Non-pigmented ciliary epithelial cell (primary cell): Measurements from ENCODE around the gene HIGD1B.
"Not testable (repeated sequence)": the region's sequence is repeated elsewhere in the genome, so short reads cannot be mapped to it uniquely, and the experiment has no call there.

Experiments used
- DNase-seq: peaks from one replicate; pipeline ENCODE4 v3.0.0-alpha.2; 2010; ENCODE audit warnings: low read depth

The HIGD1B gene

DNA sequence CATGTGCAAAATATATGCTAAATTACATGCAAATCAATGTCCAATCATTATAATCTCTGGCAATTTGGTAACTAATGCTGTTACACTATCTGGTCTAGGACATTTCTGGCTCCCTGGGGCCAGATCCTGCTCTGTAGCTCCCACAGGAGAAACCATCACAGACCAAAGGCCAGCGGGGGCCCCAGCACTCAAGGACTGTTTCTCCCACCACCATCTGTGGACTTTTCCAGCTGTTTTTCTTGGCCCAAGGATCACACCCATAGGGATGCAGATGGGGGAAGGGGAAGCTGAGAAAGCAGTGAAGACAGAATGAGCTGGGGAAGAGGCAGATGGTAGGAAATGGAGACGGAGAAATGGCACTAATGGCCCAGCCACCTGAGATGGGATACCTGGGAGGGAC, at the start of gene HIGD1B:
TSS of gene HIGD1B (plus strand) at position 298 of the 400 bp plus-strand sequence. CDS start 270 bp downstream, outside the sequence.
- DNase-seq = no peak

DNA sequence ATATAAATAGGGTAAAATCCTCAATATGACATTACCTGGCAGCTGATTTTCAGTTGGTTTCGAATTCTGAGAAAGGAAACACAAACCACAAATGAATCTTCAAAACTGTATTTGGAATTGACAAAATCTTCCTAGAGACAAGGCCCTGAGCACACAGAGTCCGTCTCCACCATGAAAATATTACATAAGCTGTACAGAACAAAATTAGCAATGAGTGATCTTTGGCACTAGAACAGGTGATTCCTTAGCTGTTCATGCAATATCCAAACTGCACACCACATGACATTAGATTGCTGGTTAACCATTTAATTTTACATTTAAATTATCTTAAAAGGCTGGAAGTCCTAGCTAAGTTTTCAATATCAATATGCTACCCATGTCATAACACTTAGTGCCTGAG, 49.3 kb upstream of the HIGD1B start:
- no peak for DNase-seq

DNA sequence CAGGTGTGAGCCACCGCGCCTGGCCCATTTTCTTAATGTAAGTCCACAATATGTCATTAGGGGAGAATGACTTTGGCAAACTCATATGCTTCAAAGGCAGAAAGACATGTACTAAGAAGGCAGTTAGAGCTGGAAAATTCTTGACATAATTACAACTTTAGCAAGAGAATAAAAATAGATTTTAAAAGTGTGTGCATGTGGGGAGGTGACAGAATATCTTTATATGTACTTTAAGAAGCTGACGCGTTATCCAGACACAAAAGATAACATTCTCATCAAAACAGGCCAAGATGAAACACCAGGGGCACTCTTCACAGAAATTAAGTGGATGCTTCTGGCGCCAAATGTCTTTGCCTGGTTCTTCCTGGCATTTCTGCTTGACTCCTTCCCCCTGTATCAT, 45.8 kb upstream of the HIGD1B start:
- DNase-seq = no peak

DNA sequence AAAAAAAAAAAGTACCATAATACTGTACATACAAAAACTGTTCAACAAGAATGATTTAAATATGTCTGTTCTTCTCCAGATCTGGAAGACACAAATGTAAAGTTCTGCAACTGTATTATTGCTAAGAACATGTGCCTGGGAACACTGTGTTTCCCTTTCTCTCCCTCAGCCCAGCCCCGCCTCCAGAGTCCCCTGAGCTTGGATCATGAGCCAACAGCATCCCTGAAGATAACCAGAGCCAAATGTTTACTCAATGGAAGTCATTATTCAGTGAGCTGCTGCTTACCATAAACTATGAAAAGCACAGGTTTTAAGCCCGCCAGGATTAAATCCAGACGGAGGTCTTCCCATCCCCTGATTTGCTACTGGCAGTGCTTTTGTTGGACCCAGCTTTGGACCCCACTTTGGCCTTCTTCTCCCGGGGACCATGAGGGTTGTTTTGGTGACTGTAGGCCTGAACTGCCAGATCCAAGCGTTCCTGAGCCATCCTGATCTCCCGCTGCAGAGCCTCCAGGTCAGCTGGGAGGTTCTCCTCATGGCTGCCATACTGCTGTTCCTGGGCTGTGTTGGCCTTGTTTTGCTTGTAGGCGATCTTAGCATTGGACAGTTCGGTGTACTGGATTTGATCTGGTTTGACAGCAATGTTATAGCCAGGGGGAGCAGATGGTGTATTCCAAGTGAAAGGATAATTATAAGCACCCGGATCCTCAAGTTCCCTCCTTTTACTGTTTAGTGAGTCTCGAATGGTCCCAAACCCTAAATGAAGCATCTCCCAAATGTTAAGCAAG, 43.2 kb upstream of the HIGD1B start:
- no peak for DNase-seq

DNA sequence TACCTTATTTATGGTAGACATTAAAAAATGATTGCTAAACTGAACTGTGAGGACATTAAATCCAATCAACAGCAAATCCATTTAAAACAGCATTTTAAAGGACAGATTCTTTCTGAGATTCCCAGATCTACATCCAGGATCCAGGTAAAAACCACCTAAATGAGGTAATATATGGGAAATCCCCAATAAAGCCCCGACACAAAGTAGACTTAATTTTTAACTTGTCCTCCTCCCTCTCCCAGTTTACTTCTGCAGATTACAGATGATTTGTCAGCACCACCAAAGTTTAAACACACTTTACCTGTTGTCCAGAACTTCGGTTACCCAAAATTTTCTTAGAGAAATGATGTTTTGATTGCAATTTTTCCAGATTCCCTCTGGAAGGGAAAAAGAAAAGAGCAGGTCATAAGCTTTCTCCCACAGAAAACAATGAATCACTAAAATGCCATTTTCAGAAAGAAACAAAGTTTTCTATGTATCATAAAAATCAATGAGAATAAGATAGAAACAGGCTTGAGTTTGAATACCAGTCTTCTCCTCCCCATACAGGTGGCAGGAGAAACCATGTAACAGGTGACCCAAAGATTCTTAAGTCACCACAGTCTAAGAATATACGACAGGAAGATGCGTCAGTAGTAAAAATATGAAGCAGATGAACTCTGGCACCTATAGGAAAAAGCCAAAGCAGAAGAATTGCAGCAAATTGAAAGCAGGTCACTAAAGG, 40.4 kb upstream of the HIGD1B start:
- no peak for DNase-seq

DNA sequence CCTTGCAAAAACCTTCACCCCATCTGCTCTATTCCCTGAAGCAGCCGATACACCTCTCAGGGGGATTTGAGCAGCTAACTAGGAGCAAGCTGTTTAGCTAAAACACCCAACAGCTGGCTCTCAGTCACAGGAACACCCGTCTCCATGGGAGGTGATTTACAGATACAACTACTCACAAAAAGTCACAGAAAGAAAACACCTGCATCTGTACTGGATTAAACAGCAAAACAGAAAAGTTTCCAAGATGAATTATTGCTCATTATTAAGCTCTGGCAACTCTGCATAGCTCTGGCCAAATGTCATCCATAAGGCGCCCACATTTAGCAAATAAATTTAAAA, 39.9 kb upstream of the HIGD1B start:
- no peak for DNase-seq

DNA sequence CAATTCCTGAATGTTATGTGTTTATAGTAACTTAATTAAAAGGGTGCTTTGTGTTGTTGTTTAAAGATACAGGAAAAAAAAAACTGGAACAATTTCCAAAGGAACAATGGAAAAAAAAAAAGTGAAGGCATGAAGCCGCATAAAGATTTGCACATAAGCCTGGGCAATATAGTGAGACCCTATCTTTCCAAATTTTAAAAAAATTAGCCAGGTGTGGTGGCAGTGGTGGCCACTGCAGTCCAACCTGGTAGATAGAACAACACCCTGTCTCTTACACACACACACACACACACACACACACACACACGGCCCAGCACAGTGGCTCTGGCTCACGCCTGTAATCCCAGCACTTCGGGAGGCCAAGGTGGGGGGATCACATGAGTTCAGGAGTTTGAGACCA, 39.5 kb upstream of the HIGD1B start:
- DNase-seq = no peak

DNA sequence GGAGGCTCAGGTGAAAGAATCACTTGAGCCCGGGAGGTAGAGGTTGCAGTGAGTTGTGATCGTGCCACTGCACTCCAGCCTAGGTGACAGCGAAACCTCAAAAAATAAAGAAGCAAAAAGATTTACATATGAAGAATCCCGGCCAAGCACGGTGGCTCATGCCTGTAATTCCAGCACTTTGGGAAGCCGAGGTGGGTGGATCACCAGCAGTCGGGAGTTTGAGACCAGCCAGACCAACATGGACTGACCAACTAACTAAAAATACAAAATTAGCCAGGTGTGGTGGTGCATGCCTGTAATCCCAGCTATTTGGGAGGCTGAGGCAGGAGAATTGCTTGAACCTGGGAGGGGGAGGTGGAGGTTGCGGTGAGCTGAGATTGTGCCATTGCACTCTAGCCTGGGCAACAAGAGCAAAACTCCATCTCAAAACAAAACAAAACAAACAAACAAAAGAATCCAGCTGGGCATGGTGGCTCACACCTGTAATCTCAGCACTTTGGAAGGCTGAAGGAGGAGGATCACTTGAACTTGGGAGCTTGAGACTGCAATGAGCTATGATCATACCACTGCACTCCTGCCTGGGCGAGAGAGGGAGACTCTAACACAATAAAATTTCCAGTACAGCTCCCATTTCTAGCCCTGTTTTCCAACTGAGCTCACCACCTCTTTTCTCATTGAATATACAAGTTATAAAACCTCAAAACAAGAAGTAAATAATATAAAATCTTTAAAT, 38.9 kb upstream of the HIGD1B start:
- not testable (repeated sequence) for DNase-seq

DNA sequence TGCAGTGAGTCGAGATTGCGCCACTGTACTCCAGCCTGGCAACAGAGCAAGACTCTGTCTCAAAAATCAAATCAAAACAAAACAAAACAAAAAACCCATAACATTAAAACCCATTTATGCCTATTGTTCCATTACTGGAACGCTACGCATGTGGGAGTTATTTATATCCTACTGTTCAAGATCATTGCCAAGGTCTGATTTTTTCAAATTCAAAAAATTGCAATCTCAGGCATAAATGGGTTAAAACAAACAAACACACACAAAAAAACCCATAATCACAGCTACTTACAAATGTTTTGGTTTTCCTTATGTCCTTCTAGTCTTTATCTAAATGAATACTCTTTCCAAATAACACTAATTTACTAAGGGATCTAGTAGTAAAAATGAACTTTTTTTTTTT, 35.4 kb upstream of the HIGD1B start:
- no peak for DNase-seq

DNA sequence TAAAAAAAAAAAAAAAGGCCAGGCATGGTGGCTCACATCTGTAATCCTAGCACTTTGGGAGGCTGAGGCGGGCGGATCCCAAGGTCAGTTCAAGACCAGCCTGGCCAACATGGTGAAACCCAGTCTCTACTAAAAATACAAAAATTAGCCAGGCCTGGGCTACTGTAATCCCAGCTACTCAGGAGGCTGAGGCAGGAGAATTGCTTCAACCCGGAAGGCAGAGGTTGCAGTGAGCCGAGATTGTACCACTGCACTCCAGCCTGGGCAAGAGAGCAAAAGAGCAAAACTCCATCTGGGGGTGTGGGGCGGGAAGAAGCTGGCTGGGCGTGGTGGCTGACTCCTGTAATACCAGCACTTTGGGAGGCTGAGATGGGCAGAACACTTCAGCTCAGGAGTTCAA, 29.2 kb upstream of the HIGD1B start:
- DNase-seq = not testable (repeated sequence)

DNA sequence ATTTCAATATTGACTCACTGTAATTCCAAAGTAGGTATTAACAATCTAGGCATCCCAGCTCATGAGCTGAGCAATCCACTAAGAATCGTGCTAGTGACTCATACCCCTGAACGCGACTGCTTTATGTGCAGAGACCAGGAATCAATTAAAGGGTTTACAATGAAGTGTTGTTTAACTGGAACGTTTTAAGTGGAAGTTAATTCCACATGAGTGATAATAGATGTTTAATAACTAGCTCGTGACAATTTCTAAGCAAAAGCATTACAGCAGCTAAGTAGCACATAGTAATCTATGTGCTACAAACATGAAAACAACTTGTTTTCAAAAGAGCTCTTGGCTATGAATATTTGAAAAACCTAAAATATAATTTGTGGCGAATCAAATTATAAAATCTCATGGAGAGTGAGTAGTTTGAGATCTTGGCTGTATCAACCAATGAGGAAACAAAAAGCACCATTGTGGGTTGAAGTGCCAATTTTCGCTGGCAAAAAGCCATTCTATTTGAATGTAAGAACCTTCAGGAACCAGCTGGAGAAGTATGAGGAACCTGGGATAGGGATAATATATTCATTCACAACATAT, 27.0 kb upstream of the HIGD1B start:
- DNase-seq = peak; percentile 72

DNA sequence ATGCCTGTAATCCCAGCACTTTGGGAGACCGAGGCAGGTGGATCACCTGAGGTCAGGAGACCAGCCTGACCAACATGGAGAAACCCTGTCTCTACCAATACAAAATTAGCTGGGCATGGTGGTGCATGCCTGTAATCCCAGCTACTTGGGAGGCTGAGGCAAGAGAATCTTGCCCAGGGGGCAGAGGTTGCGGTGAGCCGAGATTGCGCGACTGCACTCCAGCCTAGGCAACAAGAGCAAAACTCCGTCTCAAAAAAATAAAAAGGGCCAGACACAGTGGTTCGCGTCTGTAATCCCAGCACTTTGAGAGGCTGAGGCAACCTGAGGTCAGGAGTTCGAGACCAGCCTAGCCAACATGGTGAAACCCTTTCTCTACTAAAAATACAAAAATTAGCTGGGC, 22.4 kb upstream of the HIGD1B start:
- not testable (repeated sequence) for DNase-seq

DNA sequence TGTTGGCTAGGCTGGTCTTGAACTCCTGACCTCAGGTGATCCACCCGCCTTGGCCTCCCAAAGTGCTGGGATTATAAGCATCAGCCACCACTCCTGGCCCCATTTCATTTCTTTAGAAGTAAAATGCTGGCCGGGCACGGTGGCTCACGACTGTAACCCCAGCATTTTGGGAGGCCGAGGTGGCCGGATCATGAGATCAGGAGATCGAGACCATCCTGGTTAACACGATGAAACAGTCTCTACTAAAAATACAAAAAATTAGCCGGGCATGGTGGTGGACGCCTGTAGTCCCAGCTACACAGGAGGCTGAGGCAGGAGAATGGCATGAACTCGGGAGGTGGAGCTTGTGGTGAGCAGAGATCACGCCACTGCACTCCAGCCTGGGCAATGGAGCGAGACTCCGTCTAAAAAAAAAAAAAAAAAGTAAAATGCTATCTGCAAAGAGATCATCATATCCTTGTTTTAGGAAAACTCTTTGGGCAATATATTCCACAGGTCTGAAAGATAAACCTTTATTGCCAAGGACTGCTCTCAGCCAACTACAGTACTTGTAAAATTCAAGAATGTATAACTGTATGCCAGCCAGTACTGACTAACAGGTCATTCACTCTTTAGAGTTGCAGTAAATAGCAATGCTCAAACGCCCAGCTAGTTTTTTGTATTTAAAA, 21.4 kb upstream of the HIGD1B start:
- DNase-seq = no peak

DNA sequence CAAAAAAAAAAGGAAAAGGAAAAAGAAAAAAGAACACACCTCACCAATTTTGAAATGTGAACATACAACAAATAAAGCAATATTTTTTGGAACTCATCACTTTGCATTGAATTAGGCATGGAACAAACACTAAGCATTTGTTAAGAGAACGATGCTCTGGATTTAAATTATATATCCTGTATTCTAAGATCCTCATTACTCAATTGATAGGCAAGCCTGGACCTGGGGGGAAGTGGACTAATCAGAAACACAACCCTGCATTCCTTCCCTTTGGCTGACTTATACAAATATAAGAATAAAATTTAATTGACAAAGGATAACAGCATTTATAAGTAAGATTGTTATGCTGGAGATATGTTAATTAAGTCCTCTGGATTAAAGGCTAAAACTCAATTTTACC, 19.8 kb upstream of the HIGD1B start:
- no peak for DNase-seq

DNA sequence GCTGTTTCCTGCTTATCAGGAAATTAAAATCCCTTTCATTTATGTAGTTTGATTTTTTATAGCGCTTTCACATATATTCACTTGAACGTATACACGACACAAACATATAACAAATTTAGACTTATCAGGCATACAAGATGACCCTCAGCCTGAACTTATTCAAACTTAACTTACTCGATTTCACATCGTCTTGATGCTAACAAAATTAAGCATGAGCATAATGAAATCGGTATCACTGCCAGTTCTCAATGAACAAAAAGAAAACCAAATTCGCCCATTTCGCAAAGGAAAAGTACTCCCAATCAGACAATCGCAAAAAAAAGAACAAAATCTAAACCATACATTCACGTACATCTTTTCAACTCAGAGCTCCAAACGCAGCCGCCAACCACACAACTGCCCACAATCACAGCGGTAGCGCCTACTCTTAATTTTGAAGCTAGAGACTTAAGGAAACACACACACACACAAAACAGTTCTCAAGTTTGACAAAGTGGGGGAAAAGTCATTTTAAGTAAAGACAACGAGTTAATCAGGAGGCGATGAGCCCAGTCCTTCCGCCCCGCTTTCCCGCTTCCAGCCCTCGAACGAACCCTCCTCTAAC, 18.7 kb upstream of the HIGD1B start:
- no peak for DNase-seq

DNA sequence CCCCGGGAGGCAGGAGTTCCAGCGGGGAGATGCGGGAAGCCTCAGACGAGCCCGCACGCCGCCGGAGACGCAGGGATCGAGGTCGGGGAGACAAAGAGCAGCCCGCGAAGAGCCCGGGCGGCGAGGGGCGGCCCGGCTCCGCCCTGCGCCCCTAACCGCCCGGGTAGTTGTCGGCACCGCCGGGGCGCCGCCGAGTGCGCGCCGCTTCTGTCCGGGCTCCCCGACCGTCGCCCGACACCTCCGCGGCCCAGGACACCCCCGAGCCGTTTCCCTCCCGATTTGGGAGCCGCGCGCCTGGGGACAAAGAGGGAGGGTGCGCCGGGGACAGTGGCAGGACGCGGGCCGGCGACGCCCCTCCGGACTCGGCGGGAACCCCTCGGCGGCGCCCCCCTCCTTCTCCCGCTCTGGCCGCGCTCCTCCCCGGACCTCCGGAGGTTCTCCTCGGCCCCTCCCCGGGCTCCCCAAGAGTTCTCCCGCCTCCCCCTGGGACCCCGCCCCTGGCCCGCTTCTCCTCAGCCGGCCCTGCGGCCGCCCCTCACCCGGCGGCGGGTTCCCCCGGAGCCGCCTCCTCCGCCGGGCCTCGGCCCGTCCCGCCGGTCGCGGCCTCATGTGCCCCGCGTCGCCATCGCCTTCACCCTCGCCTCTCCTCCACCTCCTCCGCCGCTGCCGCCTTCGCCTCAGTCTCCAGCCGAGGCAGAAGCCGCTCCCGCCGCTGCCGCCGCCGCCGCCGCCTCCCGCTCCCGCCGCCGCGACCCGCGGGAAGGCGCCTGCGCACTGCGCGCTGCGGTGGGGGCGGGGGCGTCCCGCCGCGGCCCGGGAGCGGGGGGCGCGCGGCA, 17.9 kb upstream of the HIGD1B start, which contains the start of gene GJC1:
TSS of gene GJC1 (minus strand) at position 765 of the 836 bp plus-strand sequence. CDS start 24,470 bp downstream, outside the sequence.
- no peak for DNase-seq

DNA sequence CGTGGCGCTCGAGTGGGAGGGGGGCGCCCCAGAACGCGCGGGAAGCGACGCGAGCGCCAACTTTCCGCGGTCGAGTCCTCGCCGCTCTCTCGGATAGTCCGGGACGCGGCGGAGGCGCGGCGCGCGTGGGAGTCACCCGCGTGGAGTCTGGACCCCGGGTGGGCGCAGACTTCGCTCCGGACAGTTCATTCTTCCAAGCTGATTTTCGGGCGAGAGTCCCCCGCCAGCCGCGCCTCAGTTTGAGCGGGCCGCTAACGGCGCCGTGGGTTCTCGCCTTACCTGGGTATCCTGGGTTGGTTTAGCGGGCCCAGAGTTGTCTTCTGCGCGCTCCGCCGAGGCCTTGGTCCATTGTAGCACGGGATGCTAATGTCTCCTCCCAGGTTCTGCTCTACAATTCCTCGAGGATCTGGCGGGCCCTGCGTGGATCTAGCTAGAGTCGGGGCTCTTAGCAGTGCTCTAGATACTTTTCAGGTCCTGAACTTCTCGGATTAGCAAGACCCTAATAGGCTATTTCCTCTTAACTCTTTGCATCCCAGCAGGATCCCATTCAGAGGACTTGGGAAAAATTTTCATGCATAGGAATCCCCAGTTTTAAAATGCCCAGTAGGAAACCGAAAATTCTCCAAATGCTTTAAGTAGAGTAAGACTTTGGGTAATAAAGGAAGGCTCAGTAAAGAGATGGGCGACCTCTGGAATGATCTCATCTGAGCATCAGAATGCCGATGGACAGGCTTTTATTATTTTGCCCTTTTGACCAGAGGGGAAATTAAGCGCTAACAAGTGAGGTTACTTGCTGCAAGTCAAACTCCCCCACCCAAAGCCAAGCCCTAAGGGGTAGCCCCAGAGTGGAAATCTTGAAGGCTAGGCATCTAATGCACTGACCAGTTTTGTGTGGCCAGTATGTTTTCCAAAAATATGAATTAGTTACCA, 17.1 kb upstream of the HIGD1B start:
- no peak for DNase-seq

DNA sequence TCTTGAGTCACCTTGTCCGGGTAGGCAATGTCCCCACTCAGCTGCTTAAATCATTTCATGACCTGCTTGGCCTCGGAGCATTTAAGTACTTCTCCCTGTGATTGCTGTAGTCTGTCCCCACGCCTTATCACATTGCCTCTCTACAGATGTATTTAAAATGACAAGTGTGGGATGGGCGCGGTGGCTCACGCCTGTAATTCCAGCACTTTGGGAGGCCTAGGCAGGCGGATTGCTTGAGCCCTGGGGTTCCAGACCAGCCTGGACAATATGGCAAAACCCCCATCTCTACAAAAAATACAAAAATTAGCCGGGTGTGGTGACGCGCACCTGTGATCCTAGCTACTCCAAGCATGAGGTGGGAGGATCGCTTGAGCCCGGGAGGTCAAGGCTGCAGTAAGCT, 16.3 kb upstream of the HIGD1B start:
- no peak for DNase-seq

DNA sequence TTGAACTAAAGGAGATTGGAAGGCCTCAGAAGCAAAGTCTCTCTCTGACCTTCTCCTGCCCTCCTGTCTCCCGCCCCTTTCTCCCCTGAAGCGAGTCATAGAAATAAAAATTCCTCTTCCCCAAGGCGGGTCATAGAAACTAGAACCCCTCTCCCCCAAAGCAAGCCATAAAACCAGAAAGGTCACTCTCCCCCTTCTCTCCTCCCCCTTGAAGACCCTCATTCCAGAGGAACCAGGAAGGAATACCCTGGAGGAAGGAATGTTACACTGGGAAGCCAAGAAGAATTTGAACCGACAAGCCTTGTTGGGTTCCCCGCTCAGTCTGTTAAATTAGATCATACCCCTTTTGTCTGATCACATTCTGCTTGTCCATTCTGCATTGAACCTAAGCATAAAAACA, 14.9 kb upstream of the HIGD1B start:
- DNase-seq = no peak
